ENCODE results near the gene SLC50A1.

Gene SLC50A1

GRCh38 chr1:155184835-155185782 is 49.5 kb downstream of the SLC50A1 start:
- DNase-seq (ENCODE audit: low read depth): no peak

GRCh38 chr1:155185783-155186066 is 50.1 kb downstream of the SLC50A1 start:
- DNase-seq (ENCODE audit: low read depth): no peak

DNA sequence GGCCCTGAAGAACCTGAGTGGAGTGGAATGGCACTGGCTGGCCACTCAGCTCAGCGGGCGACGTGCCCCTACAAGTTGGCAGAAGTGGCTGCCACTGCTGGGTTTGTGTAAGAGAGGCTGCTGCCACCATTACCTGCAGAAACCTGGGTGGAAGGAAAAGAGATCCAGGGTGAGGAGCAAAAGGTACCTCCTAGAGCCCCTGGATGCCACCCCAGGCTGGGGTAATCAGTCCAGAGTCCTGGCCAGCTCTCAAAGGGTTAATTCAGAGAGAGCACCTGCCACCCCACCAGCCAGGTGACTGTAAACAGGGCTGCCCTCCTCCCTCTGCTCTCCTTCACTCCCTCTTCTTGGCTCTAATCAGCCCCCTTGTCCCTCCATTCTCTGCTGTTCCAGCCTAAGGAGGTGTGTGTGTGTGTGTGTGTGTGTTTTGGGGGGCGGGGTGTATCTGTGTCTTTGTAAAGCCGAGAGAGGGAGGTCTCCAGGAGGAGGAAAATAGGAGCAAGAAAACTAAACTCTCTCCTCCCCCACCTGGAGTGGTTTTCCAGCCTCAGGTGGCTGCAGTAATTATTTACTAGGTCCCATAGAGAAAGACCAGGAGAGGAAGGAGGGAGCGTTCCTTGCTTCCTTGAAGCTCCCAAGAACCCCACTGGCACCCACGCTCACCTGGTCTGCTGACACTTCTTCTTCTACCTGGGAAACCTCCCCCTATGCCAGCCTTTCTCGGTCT is 50.6 kb downstream of the SLC50A1 start:
- DNase-seq (ENCODE audit: low read depth): no peak

DNA sequence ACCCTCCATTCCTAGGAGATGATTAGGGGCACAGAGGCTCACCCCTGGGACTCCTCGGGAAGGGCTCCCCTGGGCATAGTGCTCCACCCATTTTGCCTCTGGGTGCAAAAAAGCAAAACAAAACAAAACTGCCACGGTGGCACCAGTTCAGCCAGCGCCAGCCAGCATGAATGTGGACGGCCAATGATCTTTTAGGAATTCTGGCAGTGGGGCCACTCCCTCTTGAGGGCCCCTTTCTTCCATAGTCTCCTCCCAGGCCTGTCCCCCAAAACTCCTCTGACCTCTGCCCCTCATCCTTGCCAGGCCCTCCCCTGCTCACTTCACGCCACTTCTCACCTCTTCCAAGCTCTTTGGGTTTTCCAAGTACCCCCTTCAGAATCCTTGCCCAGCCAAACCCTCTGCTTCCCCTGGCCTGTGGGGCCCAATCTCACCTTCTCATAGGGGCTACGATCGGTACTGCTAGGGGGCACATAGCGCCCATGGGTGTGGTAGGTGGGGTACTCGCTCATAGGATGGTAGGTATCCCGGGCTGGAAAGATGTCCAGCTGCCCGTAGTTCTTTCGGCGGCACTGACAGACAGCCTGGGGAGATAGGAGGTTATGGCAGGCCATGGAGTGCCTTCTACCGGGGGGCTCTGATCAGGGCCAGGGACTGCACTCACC is 51.3 kb downstream of the SLC50A1 start:
- DNase-seq (ENCODE audit: low read depth): no peak

- no peak for DNase-seq (ENCODE audit: low read depth)
Observed at GRCh38 chr1:155187456-155187891, 51.8 kb downstream of the SLC50A1 start.

DNA sequence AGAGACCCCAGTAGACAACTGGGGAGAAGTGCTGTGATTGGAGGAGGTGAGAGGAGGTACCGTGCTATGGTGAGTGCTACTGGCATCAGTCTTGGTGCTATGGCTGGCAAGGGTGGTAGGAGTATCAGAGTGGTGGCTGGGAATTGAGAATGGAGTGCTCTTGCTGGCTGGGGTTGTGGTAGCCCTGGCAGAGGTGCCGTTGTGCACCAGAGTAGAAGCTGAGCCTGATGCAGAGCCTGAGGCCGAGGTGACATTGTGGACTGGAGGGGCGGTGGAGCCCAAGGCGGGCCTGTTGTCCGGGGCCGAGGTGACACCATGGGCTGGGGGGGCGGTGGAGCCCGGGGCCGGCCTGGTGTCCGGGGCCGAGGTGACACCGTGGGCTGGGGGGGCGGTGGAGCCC is 52.6 kb downstream of the SLC50A1 start:
- no peak for DNase-seq (ENCODE audit: low read depth)

Data from stimulated activated CD4-positive, alpha-beta T cell treated with anti-CD3 and anti-CD28 coated beads, Interleukin-2, amount 100 ng/mL, for 4 hours (primary cell).